Stimulated activated naive B cell treated with anti-CD40 and anti-IgM and Interleukin-4, amounts not matched to agents 10 μg/mL and 1 μg/mL and 100 μg/mL, for 72 hours (primary cell): ENCODE data around the gene MOB3B.
A peak's percentile ranks its signal among the peaks of the same experiment; 100 is the strongest.
"Not testable (repeated sequence)": the region's sequence is repeated elsewhere in the genome, so short reads cannot be mapped to it uniquely, and the experiment has no call there.

Source experiments
- ATAC-seq, 2 donors: fragments of 150-1000 bp; cut with Tn5 transposase; replicated peaks; 2 replicates each; pipeline ENCODE4 v1.10.0; 2021; ENCODE audit warnings: moderate library complexity in 1 of 2
- DNase-seq: peaks from one replicate; pipeline ENCODE4 v3.0.0; 2021
- H3K27ac Mint-ChIP-seq: one replicate; pipeline ENCODE4 v1.8.0; 2022; ENCODE audit warnings: mild to moderate bottlenecking, mixed read lengths
- H3K27me3 Mint-ChIP-seq, 2 donors: one replicate each; pipeline ENCODE4 v1.8.0; 2022; ENCODE audit warnings: mixed read lengths in 2 of 2
- H3K36me3 Mint-ChIP-seq, 2 donors: one replicate each; pipeline ENCODE4 v1.8.0; 2022; ENCODE audit warnings: mixed read lengths in 2 of 2, mild to moderate bottlenecking in 1 of 2
- H3K4me1 Mint-ChIP-seq, 2 donors: one replicate each; pipeline ENCODE4 v1.8.0; 2022; ENCODE audit warnings: mixed read lengths in 2 of 2, mild to moderate bottlenecking in 1 of 2
- H3K4me3 Mint-ChIP-seq, 2 donors: one replicate each; pipeline ENCODE4 v1.8.0; 2022; ENCODE audit warnings: mild to moderate bottlenecking in 2 of 2, mixed read lengths in 2 of 2, moderate library complexity in 1 of 2
- H3K9me3 Mint-ChIP-seq, 2 donors: one replicate each; pipeline ENCODE4 v1.8.0; 2022; ENCODE audit warnings: mixed read lengths in 2 of 2, mild to moderate bottlenecking in 1 of 2

MOB3B gene

DNA sequence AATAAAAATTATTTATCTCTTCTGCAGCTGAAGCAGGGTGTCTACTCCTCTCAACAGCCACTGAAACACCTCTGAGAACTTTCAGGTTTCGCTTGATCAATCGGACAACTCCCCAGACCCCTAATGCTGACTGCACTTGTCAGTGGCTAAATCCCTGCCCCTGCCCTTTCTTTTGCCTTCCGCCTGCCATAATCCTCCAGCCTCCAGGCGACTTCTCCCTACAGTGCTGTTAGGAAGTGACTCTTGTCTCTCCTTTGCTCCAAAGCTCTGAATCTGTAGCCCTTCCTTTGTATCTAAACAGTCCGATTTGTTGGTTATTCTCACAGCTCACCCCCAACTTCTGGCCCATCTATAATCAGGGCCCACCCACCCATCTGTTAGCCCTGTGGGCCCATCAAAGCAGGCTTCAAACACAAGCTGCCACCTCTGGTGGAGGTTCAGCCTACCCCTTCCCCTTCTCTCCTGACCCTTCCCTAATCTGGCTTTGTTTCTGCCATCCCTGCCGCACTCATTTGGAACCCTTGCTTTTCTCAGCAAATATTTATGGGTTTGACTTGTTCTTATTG, 59.2 kb downstream of the MOB3B start:
- Mint-ChIP-seq H3K4me1 (peaks cover 36 to 91% of the 10 kb centered on the region in 2 donors), H3K27me3 (no peaks in the 10 kb centered on the region), H3K4me3 (no peak overlapping the region), H3K36me3 (peaks cover 5 to 26% of the 10 kb centered on the region in 2 donors), H3K27ac (peak overlapping the region; percentile 70), H3K9me3 (peaks cover 4 to 5% of the 10 kb centered on the region in 2 donors)
- no peak for DNase-seq
- ATAC-seq: no peak

DNA sequence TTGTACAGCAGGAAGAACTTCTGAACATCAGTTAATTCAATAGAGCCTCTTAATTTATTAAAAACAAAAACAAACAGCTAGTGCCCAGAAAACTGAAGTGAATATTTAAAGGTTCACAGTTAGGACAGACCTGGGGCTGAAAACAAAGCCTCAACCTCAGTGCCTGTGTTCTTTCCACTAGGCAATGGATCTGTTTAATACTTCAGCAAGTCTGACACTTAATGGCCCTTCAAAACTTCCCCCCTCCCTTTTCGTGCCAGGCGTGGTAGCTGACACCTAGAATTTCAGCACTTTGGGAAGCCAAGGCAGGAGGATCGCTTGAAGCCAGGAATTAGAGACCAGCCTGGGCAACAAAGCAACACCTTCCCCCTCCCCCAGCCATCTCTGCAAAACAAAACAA, 60.1 kb downstream of the MOB3B start:
- Mint-ChIP-seq H3K4me1 (peaks cover 36 to 84% of the 10 kb centered on the region in 2 donors), H3K9me3 (peaks cover 6 to 9% of the 10 kb centered on the region in 2 donors)
- no peak for DNase-seq

DNA sequence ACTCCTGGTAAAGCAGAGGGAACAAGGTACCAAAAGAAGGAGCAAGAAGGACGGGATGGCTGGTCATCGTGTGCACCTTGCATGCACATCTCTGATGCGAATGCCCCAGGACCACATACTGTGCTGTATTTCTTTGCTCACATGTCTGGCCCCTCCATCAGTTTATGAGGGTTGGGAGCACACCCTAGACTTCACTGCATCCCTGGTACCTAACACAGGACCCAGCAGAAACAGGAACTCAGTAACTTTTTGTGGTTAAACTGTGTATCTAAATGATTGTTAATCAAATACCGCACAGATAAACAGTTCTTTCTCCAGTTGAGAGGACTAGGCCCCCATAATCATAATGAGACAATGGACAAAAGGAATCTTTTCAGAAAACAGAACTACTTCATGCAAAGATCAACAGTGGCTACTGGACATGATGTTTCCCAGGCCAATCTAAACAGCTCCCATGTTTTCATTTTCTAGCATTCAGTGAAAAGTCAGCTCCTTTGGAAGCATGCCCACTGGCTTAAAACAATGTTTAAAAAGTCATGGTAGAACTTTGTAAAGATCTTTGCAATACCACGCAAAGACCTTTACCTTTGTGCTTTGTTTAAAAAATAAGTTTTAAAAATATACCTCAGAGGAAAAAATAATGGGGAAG, 61.0 kb downstream of the MOB3B start:
- Mint-ChIP-seq H3K9me3 (peaks cover 6 to 9% of the 10 kb centered on the region in 2 donors), H3K27ac (peak overlapping the region; percentile 59), H3K4me3 (no peak overlapping the region), H3K4me1 (peaks cover 34 to 80% of the 10 kb centered on the region in 2 donors), H3K27me3 (no peaks in the 10 kb centered on the region), H3K36me3 (peaks cover 5 to 37% of the 10 kb centered on the region in 2 donors)
- ATAC-seq: peak; percentile 96
- DNase-seq: no peak

More for the DNA sequence above, 60.1 kb downstream of the MOB3B start:
- no peak for ATAC-seq
- H3K36me3 Mint-ChIP-seq: peaks cover 5 to 33% of the 10 kb centered on the region in 2 donors
- no peaks in the 10 kb centered on the region for H3K27me3 Mint-ChIP-seq
- no peak overlapping the region for H3K4me3 Mint-ChIP-seq
- H3K27ac Mint-ChIP-seq: no peak overlapping the region

DNA sequence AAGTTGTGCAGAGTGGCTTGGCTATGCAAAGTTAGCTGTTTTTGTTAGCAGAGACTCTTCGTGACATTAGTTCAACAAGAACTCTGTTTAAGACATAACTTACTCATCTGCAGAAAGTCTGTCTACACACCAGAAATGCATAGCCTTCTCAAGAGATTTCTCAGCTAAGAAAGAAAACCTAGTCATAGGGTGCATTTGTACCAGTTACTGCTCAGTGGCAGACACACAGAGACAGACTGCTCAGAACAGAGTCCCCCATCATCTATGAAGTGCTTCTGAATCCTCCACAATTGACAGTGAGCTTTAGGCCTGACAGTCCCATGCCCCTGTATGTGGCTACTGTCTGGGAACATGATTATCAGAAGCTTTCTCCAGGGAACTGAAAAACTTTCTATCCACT, 61.6 kb downstream of the MOB3B start:
- Mint-ChIP-seq H3K27me3 (no peaks in the 10 kb centered on the region), H3K4me3 (no peak overlapping the region), H3K36me3 (peaks cover 7 to 37% of the 10 kb centered on the region in 2 donors), H3K27ac (no peak overlapping the region), H3K4me1 (peaks cover 34 to 79% of the 10 kb centered on the region in 2 donors), H3K9me3 (peaks cover 6 to 9% of the 10 kb centered on the region in 2 donors)
- DNase-seq: no peak
- peak; percentile 67 to 73 for ATAC-seq

DNA sequence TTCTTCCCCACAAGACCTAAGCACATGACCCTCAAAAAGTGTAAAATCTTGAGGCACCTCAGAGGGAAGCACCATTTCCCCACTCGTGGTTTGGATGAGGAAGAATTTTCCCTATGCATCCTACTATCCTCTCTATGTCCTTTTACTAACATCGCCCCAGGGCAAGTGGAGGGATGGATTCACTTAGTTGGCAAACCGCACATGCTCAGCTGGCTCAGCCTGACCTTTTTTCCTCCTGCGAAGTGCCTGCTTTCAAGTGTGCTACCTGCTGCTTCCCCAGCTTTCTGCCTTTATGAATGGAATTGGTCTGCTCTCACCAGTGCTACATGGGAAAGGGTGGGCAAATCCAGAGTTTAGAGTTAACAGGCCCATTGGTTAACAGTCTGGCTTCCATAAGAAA, 62.1 kb downstream of the MOB3B start:
- H3K27ac Mint-ChIP-seq: peak overlapping the region; percentile 60

DNA sequence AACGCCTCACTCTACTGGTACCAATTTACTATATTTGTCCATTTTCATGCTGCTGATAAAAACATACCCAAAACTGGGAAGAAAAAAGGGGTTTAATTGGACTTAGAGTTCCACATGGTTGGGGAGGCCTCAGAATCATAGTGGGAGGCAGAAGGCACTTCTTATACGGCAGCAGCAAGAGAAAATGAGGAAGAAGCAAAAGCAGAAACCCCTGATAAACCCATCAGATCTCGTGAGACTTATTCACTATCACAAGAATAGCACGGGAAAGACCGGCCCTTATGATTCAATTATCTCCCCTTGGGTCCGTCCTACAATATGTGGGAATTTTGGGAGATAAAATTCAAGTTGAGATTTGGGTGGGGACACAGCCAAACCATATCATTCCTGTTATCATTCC, 63.1 kb downstream of the MOB3B start:
- H3K27me3 Mint-ChIP-seq, H3K9me3 Mint-ChIP-seq, ATAC-seq, H3K4me3 Mint-ChIP-seq, DNase-seq: not testable (repeated sequence)
- peaks cover 7 to 37% of the 10 kb centered on the region in 2 donors for H3K36me3 Mint-ChIP-seq
- H3K4me1 Mint-ChIP-seq: peaks cover 36 to 69% of the 10 kb centered on the region in 2 donors
- H3K27ac Mint-ChIP-seq: peak overlapping the region; percentile 75

More for the DNA sequence above, 62.1 kb downstream of the MOB3B start:
- Mint-ChIP-seq H3K4me1 (peaks cover 33 to 74% of the 10 kb centered on the region in 2 donors), H3K4me3 (peak overlapping the region in 1 of 2 donors; percentile 19), H3K36me3 (peaks cover 7 to 37% of the 10 kb centered on the region in 2 donors), H3K9me3 (peaks cover 6 to 9% of the 10 kb centered on the region in 2 donors), H3K27me3 (no peaks in the 10 kb centered on the region)
- DNase-seq (no peak), ATAC-seq (no peak)

DNA sequence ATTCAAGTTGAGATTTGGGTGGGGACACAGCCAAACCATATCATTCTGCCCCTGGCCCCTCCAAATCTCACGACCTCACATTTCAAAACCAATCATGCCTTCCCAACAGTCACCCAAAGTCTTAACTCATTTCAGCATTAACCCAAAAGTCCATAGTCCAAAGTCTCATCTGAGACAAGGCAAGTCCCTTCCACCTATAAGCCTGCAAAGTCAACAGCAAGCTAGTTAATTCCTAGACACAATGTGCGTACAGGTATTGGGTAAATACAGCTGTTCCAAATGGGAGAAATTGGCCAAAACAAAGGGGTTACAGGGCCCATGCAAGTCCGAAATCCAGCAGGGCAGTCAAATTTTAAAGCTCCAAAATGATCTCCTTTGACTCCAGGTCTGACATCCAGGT, 64.7 kb downstream of the MOB3B start:
- H3K9me3 Mint-ChIP-seq, ATAC-seq, H3K27ac Mint-ChIP-seq, H3K4me3 Mint-ChIP-seq, DNase-seq, H3K27me3 Mint-ChIP-seq: not testable (repeated sequence)
- Mint-ChIP-seq H3K4me1 (peaks cover 39 to 69% of the 10 kb centered on the region in 2 donors), H3K36me3 (peaks cover 7 to 29% of the 10 kb centered on the region in 2 donors)

DNA sequence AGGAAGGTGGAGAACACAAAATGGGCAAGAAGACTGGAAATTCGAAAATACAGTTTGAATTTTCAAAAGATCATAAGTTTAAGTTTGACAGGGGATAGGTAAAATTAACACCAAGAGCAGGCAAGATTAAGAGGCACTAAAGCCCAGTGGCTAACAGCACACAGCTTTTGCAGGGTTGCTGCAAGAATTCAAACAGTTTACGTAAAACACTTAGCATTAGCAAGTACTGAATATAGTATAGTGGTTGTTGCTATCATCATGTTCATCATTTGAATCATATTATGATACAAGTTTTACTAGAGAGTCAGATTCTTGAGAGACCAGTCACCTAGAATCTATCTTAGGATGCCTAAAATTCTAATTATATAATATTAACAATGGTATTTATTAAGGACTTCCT, 66.8 kb downstream of the MOB3B start:
- H3K4me1 Mint-ChIP-seq: peaks cover 35 to 62% of the 10 kb centered on the region in 2 donors
- peaks cover 7 to 29% of the 10 kb centered on the region in 2 donors for H3K36me3 Mint-ChIP-seq
- peaks cover 6 to 9% of the 10 kb centered on the region in 2 donors for H3K9me3 Mint-ChIP-seq
- no peak overlapping the region for H3K27ac Mint-ChIP-seq
- DNase-seq (no peak), ATAC-seq (no peak)
- no peak overlapping the region for H3K4me3 Mint-ChIP-seq
- H3K27me3 Mint-ChIP-seq: no peaks in the 10 kb centered on the region

DNA sequence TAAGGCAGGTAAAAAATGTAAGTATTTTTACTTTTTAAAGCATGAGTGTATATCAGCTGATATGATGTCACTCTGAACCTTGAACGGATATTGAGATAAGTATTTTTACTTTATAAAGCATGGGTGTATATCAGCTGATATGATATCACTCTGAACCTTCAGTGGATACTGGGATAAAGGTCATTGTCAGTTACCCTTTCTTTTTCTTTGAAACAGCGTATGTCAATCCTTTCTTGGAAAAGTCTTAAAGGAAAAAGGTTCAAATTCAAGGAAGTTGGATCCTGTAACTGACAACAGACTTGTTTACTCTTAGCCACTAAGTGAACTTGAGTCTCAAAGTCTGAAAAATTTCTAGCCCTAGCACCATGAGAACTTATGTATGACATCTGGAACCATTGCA, 67.2 kb downstream of the MOB3B start:
- Mint-ChIP-seq H3K27ac (no peak overlapping the region), H3K9me3 (peaks cover 6 to 9% of the 10 kb centered on the region in 2 donors), H3K4me1 (peaks cover 38 to 62% of the 10 kb centered on the region in 2 donors), H3K27me3 (no peaks in the 10 kb centered on the region), H3K4me3 (no peak overlapping the region), H3K36me3 (peaks cover 7 to 28% of the 10 kb centered on the region in 2 donors)
- no peak for DNase-seq
- no peak for ATAC-seq

DNA sequence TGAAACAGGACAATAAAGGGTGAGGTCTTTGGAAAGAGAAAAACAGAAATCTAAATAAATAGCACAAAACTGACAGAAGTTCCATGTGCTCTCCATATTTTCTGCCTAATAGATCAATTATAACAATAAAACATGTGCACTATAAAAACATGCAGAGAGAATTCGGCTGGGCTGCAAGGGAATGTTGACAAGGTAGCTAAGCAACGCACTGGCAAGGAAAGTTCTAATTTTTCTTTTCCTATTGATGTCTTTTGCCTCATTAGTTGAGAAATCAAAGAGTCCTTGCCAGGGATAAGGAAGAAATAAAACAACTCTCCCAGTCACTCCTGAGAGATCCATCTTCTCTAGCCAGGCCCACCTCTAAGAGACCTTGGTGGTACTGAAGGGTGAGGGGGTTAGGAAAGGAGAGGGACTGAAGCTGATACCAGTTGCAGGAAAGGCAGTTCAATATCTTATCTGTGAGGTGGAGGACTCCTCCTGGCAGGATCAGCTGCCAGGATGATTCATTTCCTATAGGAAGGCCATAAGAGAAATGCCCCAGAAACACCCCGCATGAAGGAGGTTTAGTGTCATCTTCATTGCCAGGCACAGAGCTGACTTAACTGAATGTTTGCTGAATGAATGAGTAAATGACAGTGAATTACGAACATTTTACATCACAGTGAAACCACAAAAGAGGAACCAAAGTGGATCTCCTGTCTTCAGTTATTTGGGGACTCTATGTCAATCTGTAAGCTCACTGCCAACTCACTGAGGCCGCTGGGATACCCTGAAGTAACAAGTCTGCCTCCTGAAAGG, 69.2 kb downstream of the MOB3B start:
- H3K27ac Mint-ChIP-seq: peak overlapping the region; percentile 59
- H3K9me3 Mint-ChIP-seq: peaks cover 2 to 4% of the 10 kb centered on the region in 2 donors
- peak overlapping the region in 1 of 2 donors; percentile 11 for H3K4me3 Mint-ChIP-seq
- DNase-seq: peak; percentile 43
- H3K4me1 Mint-ChIP-seq: peaks cover 41 to 61% of the 10 kb centered on the region in 2 donors
- no peaks in the 10 kb centered on the region for H3K27me3 Mint-ChIP-seq
- peak; percentile 97 to 98 for ATAC-seq
- H3K36me3 Mint-ChIP-seq: peaks cover 2 to 23% of the 10 kb centered on the region in 2 donors

DNA sequence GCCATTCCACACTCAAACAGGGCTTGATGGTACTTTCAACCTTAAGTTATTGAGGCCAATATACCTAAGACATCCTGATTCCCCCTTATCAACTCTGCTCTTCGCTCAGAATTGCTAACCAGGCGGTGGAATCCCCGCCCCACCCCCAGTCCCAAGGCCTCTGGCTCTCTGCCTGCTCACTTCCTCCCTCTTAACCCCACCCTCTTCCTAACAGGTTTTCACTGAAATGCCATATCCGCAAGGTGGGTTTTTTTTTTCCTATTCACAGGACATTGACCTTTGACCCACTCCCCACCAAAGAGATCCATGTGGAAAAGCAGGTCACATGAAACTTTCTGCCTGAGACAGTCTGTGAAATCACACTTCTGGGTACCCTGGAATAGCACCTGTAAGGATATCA, 72.2 kb downstream of the MOB3B start:
- Mint-ChIP-seq H3K27ac (no peak overlapping the region), H3K4me3 (peak overlapping the region; percentile 23 to 57), H3K36me3 (peaks cover 3 to 25% of the 10 kb centered on the region in 2 donors), H3K9me3 (no peaks in the 10 kb centered on the region), H3K4me1 (peaks cover 44 to 68% of the 10 kb centered on the region in 2 donors), H3K27me3 (no peaks in the 10 kb centered on the region)
- ATAC-seq (peak in 1 of 2 donors; percentile 40), DNase-seq (no peak)

DNA sequence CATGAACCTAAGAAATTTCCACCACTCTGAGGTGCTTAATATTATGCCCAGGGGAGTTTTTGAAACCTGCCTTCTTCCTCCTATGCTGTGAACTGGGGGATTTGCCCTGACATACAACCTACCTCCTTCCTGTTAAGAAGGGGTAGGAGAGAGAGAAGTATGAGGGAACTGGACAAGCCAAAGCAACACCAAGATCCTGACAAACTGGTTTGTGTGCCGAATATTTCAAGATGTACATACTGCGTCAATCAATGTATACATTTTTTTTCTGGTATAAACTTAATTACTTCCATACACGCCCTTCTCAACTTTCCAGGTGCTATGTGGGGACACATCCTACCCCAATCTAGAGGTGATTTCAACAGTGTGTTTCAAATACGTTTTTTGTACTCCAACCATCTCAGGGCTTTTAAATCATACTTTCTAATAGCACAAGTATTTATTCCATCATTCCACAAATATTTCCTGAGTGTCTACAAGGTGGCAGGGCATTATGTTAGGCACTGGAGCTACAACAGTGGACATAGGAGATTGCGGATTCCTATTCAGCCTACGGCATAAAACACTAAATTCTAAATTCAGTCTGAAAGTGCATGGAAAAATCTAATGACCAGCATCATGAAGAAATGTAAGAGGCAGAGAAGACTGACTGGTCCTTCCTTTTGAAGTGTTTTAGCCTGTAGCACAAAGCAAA, 75.6 kb downstream of the MOB3B start:
- H3K27me3 Mint-ChIP-seq: no peaks in the 10 kb centered on the region
- DNase-seq: no peak
- no peaks in the 10 kb centered on the region for H3K9me3 Mint-ChIP-seq
- peaks cover 12 to 40% of the 10 kb centered on the region in 2 donors for H3K36me3 Mint-ChIP-seq
- no peak overlapping the region for H3K4me3 Mint-ChIP-seq
- H3K4me1 Mint-ChIP-seq: peaks cover 33 to 58% of the 10 kb centered on the region in 2 donors
- peak; percentile 36 to 69 for ATAC-seq
- no peak overlapping the region for H3K27ac Mint-ChIP-seq

DNA sequence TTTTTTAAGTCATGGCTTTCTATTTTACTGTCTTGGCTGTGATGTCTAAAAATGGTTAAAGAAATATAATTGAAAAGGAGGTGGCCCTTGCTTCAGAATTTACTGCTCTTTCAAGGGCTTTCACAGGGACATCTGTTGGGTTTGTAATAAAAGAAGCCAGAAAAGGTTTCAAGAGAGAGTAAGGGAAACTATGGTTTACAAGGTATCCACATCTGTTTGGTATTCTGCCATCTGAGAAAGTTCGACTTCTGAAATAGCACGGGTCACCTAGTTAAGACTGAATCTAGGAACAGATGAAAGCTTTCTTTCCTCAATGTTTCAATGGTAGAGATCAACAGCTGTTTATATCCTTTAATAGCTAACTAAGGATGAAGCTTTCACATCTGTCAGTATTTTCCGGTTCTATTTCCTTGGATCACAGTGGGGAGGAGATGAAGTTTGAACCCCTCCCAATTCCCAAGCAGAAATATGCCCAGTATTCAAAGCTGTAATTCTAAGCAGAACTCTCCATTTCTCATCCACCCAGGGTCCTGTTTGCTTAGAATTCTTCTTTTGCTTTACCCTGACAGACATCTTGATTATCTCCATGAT, 78.3 kb downstream of the MOB3B start:
- H3K27me3 Mint-ChIP-seq: no peaks in the 10 kb centered on the region

More for the DNA sequence above, 78.3 kb downstream of the MOB3B start:
- Mint-ChIP-seq H3K36me3 (peaks cover 25 to 57% of the 10 kb centered on the region in 2 donors), H3K4me1 (peaks cover 24 to 53% of the 10 kb centered on the region in 2 donors), H3K27ac (no peak overlapping the region), H3K9me3 (peaks cover 0 to 3% of the 10 kb centered on the region in 2 donors), H3K4me3 (no peak overlapping the region)
- DNase-seq: no peak
- ATAC-seq: no peak
